ENCODE measurements around the gene IZUMO4. TPM values are rescaled to one million over a fixed set of nuclear protein-coding genes. Genes with fewer than 3 reads are reported as not detected.

IZUMO4 gene
- total and polyA plus RNA-seq, 10 of the 15 experiments (the other 5 are each of a cell fraction or from before 2014, with no cell fraction given) = 0.53 to 27.1 (median 7.5) TPM

- TF ChIP-seq CEBPB (IDR thresholded peaks at IDR 0.05; ENCODE audit: borderline replicate concordance in 1 of 2, low read depth in 2 of 2, low read length in 2 of 2) (no peak; a peak in 1 of 4 replicates), PML (IDR thresholded peaks at IDR 0.05; ENCODE audit: low read length) (peak; percentile 94; the same call in 1 of the 2 replicates), ZBTB4 (CRISPR knock-in tag; IDR thresholded peaks at IDR 0.05) (no peak), PBX3 (IDR thresholded peaks at IDR 0.05; ENCODE audit: insufficient replicate concordance, low read depth, low read length) (peak; percentile 43), CEBPZ (IDR thresholded peaks at IDR 0.05; ENCODE audit: low read depth, low read length) (no peak; the same call in 1 of the 2 replicates), TCF7 (IDR thresholded peaks at IDR 0.05; ENCODE audit: borderline replicate concordance) (no peak), IRF5 (IDR thresholded peaks at IDR 0.05; ENCODE audit: borderline replicate concordance) (no peak; the same call in 1 of the 2 replicates), BHLHE40 (IDR thresholded peaks at IDR 0.05; ENCODE audit: borderline replicate concordance in 1 of 2, low read depth in 2 of 2, low read length in 1 of 2) (peak; percentile 97), ZSCAN29 (IDR thresholded peaks at IDR 0.05) (peak; percentile 9; the same call in 1 of the 2 replicates), EED (IDR thresholded peaks at IDR 0.05; ENCODE audit: low read depth) (peak; percentile 95), GABPA (IDR thresholded peaks at IDR 0.05; ENCODE audit: low read depth) (peak; percentile 82), HDGF (IDR thresholded peaks at IDR 0.05) (peak; percentile 46; the same call in 1 of the 2 replicates)
- TF ChIP-seq, protein P1, sequence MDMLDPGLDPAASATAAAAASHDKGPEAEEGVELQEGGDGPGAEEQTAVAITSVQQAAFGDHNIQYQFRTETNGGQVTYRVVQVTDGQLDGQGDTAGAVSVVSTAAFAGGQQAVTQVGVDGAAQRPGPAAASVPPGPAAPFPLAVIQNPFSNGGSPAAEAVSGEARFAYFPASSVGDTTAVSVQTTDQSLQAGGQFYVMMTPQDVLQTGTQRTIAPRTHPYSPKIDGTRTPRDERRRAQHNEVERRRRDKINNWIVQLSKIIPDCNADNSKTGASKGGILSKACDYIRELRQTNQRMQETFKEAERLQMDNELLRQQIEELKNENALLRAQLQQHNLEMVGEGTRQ (IDR thresholded peaks at IDR 0.05; ENCODE audit: borderline replicate concordance, low read depth, low read length) = no peak
- TF ChIP-seq, protein P2, sequence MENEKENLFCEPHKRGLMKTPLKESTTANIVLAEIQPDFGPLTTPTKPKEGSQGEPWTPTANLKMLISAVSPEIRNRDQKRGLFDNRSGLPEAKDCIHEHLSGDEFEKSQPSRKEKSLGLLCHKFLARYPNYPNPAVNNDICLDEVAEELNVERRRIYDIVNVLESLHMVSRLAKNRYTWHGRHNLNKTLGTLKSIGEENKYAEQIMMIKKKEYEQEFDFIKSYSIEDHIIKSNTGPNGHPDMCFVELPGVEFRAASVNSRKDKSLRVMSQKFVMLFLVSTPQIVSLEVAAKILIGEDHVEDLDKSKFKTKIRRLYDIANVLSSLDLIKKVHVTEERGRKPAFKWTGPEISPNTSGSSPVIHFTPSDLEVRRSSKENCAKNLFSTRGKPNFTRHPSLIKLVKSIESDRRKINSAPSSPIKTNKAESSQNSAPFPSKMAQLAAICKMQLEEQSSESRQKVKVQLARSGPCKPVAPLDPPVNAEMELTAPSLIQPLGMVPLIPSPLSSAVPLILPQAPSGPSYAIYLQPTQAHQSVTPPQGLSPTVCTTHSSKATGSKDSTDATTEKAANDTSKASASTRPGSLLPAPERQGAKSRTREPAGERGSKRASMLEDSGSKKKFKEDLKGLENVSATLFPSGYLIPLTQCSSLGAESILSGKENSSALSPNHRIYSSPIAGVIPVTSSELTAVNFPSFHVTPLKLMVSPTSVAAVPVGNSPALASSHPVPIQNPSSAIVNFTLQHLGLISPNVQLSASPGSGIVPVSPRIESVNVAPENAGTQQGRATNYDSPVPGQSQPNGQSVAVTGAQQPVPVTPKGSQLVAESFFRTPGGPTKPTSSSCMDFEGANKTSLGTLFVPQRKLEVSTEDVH (IDR thresholded peaks at IDR 0.05; ENCODE audit: low read depth, partially characterized antibody) = peak; percentile 39
Observed at GRCh38 chr19:2084993-2085720, 11.6 kb upstream of the IZUMO4 start (continued).

All from GM12878 (cell line).